ENCODE results near the gene AMOT. TPM values are rescaled to one million over a fixed set of nuclear protein-coding genes. Genes with fewer than 3 reads are reported as not detected.

The AMOT gene
- total RNA-seq, 2 donors from 2014 or later, result 4.2 to 7.3 TPM

GRCh38 chrX:112819813-112820212 is 20.8 kb downstream of the AMOT start:
- WGBS, 2 donors, result 75 to 82% methylated on average over 1 of the region's 1 CpG
- no peak for TF ChIP-seq POLR2A (IDR thresholded peaks at IDR 0.05)
- no peak for TF ChIP-seq CTCF (IDR thresholded peaks at IDR 0.05)
- Histone ChIP-seq H3K4me1 (no peaks in the 10 kb centered on the region), H3K27ac (no peak overlapping the region), H3K27me3 (no peaks in the 10 kb centered on the region), H3K9me3 (no peaks in the 10 kb centered on the region), H3K36me3 (replicated peaks in 1 of 2; ENCODE audit: insufficient read depth in 1 of 2, low read depth in 2 of 2) (no peaks in the 10 kb centered on the region), H3K4me3 (no peak overlapping the region)
- ATAC-seq (no peak), DNase-seq (no peak)
- intact Hi-C loops (cut with DNase I), result no loop called here

GRCh38 chrX:112819008-112819640 is 21.5 kb downstream of the AMOT start:
- no peak for TF ChIP-seq CTCF (IDR thresholded peaks at IDR 0.05)
- no peak for TF ChIP-seq POLR2A (IDR thresholded peaks at IDR 0.05)
- H3K4me1 ChIP-seq, result no peaks in the 10 kb centered on the region
- WGBS, 2 donors, result 11 to 50% methylated on average over 1 to 2 of the region's 2 CpGs
- intact Hi-C loops (cut with DNase I), result no loop called here
- peak overlapping the region in 2 of 4 donors; percentile 47 to 50 for H3K27ac ChIP-seq
- ATAC-seq (peak; percentile 66), DNase-seq (peak in 1 of 4 donors; percentile 3)
- no peaks in the 10 kb centered on the region for H3K9me3 ChIP-seq
- H3K27me3 ChIP-seq, result no peaks in the 10 kb centered on the region
- H3K4me3 ChIP-seq, result no peak overlapping the region
- no peaks in the 10 kb centered on the region for H3K36me3 ChIP-seq (replicated peaks in 1 of 2; ENCODE audit: insufficient read depth in 1 of 2, low read depth in 2 of 2)

GRCh38 chrX:112818114-112819007 is 22.3 kb downstream of the AMOT start:
- intact Hi-C loops (cut with DNase I), result no loop called here
- Histone ChIP-seq H3K27me3 (no peaks in the 10 kb centered on the region), H3K9me3 (no peaks in the 10 kb centered on the region), H3K4me3 (no peak overlapping the region), H3K36me3 (replicated peaks in 1 of 2; ENCODE audit: insufficient read depth in 1 of 2, low read depth in 2 of 2) (no peaks in the 10 kb centered on the region), H3K27ac (peak overlapping the region in 3 of 4 donors; percentile 21 to 50 (median 47)), H3K4me1 (no peaks in the 10 kb centered on the region)
- WGBS, 2 donors, result 57 to 59% methylated on average over 8 to 10 of the region's 11 CpGs
- ATAC-seq, result peak; percentile 52
- TF ChIP-seq POLR2A (IDR thresholded peaks at IDR 0.05), result no peak
- DNase-seq, result peak in 1 of 4 donors; percentile 11

GRCh38 chrX:112816908-112817307 is 23.7 kb downstream of the AMOT start:
- 84 to 100% methylated on average over 1 to 2 of the region's 2 CpGs for WGBS, 2 donors
- no peaks in the 10 kb centered on the region for H3K9me3 ChIP-seq
- no peak overlapping the region for H3K27ac ChIP-seq
- H3K4me3 ChIP-seq, result no peak overlapping the region
- intact Hi-C loops (cut with DNase I), result no loop called here
- ATAC-seq (no peak), DNase-seq (peak in 1 of 4 donors; percentile 2)
- H3K4me1 ChIP-seq, result no peaks in the 10 kb centered on the region
- H3K27me3 ChIP-seq, result no peaks in the 10 kb centered on the region
- no peaks in the 10 kb centered on the region for H3K36me3 ChIP-seq (replicated peaks in 1 of 2; ENCODE audit: insufficient read depth in 1 of 2, low read depth in 2 of 2)
- TF ChIP-seq CTCF (IDR thresholded peaks at IDR 0.05), result no peak
- no peak for TF ChIP-seq POLR2A (IDR thresholded peaks at IDR 0.05)

- Histone ChIP-seq H3K36me3 (replicated peaks in 1 of 2; ENCODE audit: insufficient read depth in 1 of 2, low read depth in 2 of 2) (no peaks in the 10 kb centered on the region), H3K4me1 (no peaks in the 10 kb centered on the region), H3K4me3 (no peak overlapping the region), H3K27ac (no peak overlapping the region), H3K9me3 (no peaks in the 10 kb centered on the region), H3K27me3 (no peaks in the 10 kb centered on the region)
- intact Hi-C loops (cut with DNase I), result no loop called here
- ATAC-seq (no peak), DNase-seq (no peak)
- WGBS, 2 donors, result 92% methylated on average over 2 of the region's 2 CpGs; no CpG with 5 or more reads in 1 of the 2 donors
- TF ChIP-seq POLR2A (IDR thresholded peaks at IDR 0.05), result no peak
- TF ChIP-seq CTCF (IDR thresholded peaks at IDR 0.05), result no peak
Measured at GRCh38 chrX:112814496-112814895, 26.1 kb downstream of the AMOT start.

Measured in body of pancreas (tissue), 4 donors.